A549 treated with Hydrocortisone at 1 μM for 4 hours (cell line): ENCODE data around the gene IL18RAP. TPM values are rescaled to one million over a fixed set of nuclear protein-coding genes. Genes with fewer than 3 reads are reported as not detected.

ENCODE experiments used
- total RNA-seq: library from RNA; stranded (reverse); fragments of 200-300 nt; extraction: Qiagen RNA extraction; gene quantifications from 5 replicates; pipeline ENCODE4 v1.2.3, GENCODE V29; 2022

IL18RAP gene
- 0.03 to 0.09 TPM (median 0.06 TPM) in 4 of 5 replicates, not detected in the other for total RNA-seq

DNA sequence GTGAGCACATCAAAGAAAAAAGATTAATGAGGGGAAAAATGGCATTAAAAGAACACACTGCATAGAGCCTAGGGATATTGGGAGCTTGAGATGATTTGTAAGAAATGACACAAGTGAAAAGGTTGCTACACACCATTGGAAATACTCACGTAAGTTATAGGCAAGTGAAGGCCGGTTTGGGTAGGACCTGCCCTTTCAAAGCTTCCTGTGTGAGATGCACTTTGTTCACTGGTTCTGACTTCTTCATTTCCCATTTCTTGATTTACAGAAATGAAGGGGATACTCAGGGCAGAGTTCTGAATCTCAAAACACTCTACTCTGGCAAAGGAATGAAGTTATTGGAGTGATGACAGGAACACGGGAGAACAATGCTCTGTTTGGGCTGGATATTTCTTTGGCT is at the start of gene IL18RAP:
Gene IL18RAP, plus strand, starts transcription at position 251 of the 400 bp plus-strand sequence. Its CDS starts 118 bp downstream, at position 369.

DNA sequence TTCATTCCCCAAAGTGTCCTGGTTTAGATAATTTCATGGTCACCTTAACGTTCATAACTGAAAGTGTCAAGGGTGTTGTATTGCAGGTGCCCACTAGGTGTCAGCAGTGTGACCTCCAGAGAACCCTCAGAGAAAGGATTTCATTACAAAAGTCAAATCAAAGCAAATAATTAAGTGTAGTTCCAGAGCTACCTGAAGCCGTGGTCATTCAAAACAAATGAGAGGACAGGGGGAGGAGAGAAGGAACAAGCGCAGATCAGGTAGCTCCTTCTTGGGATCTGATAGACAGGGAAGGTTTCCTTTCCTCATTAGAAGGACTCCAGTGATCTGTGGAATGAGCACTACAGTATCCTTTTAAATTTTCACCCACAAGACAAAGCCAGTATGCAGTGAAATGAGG is 50.1 kb downstream of the IL18RAP start, which contains the start of gene SLC9A4:
Gene SLC9A4, plus strand, starts transcription at position 207 of the 400 bp plus-strand sequence. CDS start 534 bp downstream, outside the sequence.

Other genes with a start within 250 kb of the IL18RAP start
- 0.02 TPM in 1 of 5 replicates, not detected in the others for gene IL1RL2, start 236.1 kb upstream of the IL18RAP start, total RNA-seq
- 0.64 to 1.4 TPM (median 1.0 TPM) in 5 replicates for gene IL1RL1, start 111.6 kb upstream of the IL18RAP start, total RNA-seq
- gene IL18R1, start 67.4 kb upstream of the IL18RAP start, total RNA-seq, result 1.0 to 1.4 TPM (median 1.2 TPM) in 5 replicates
- not detected in 5 replicates for gene SLC9A4, start 50.1 kb downstream of the IL18RAP start, total RNA-seq
- gene SLC9A2, start 196.4 kb downstream of the IL18RAP start, total RNA-seq, result 2.8 to 3.8 TPM (median 3.0 TPM) in 5 replicates